NCI-H1930 (cell line): ENCODE data around the gene CSNK1G2.

Experiments used
- DNase-seq, 2 experiments: peaks; one replicate each; lab custom pipeline; 2025; lab: John Stamatoyannopoulos, UW

CSNK1G2 gene

GRCh38 chr19:1968279-1969175 lies 27.6 kb downstream of the CSNK1G2 start:
- DNase-seq = no peak

GRCh38 chr19:1969176-1970002 lies 28.4 kb downstream of the CSNK1G2 start:
- DNase-seq = no peak

GRCh38 chr19:1970003-1970805 lies 29.2 kb downstream of the CSNK1G2 start:
- DNase-seq = no peak

- DNase-seq = no peak
These were observed 30.0 kb downstream of the CSNK1G2 start for GRCh38 chr19:1970806-1971502.

- no peak for DNase-seq
These were observed 33.6 kb downstream of the CSNK1G2 start for GRCh38 chr19:1974381-1975161.

GRCh38 chr19:1975162-1975480 lies 34.1 kb downstream of the CSNK1G2 start:
- DNase-seq = no peak

GRCh38 chr19:1977120-1977519 lies 36.1 kb downstream of the CSNK1G2 start:
- no peak for DNase-seq

- DNase-seq = no peak
These were observed 37.4 kb downstream of the CSNK1G2 start for GRCh38 chr19:1978346-1978894.

GRCh38 chr19:1979017-1979416 lies 38.0 kb downstream of the CSNK1G2 start:
- no peak for DNase-seq

GRCh38 chr19:1979642-1980041 lies 38.7 kb downstream of the CSNK1G2 start:
- DNase-seq = no peak

- no peak for DNase-seq
These were observed 39.3 kb downstream of the CSNK1G2 start for GRCh38 chr19:1980091-1980808.

- DNase-seq = no peak
These were observed 39.8 kb downstream of the CSNK1G2 start for GRCh38 chr19:1980809-1981181.

- no peak for DNase-seq
These were observed 40.3 kb downstream of the CSNK1G2 start for GRCh38 chr19:1981253-1981652.

GRCh38 chr19:1984357-1984756 lies 43.4 kb downstream of the CSNK1G2 start:
- DNase-seq = no peak

GRCh38 chr19:1985588-1986356 lies 44.8 kb downstream of the CSNK1G2 start:
- DNase-seq = no peak

GRCh38 chr19:1986357-1987162 lies 45.6 kb downstream of the CSNK1G2 start:
- DNase-seq = no peak

GRCh38 chr19:1987197-1988187 lies 46.5 kb downstream of the CSNK1G2 start:
- DNase-seq = no peak
